Astrocyte (in vitro differentiated cells and primary cell): Measurements from ENCODE around the gene INPP5B. TPM values are rescaled to one million over a fixed set of nuclear protein-coding genes. Genes with fewer than 3 reads are reported as not detected.

Source experiments
- DNase-seq: peaks from one replicate; pipeline ENCODE4 v3.0.0-alpha.2; 2010; ENCODE audit warnings: low read depth
- FAIRE-seq: peaks from 2 replicates; lab custom pipeline; 2011; peaks lifted over from hg19 to GRCh38; lab: Jason Lieb, UNC
- H2AFZ ChIP-seq: 2 replicates; pipeline ENCODE4 v1.6.0; 2012; ENCODE audit warnings: low read depth, low read length, inconsistent platforms
- H3K27ac ChIP-seq: 2 replicates; pipeline ENCODE4 v1.5.1; 2011; ENCODE audit warnings: low read depth, low read length, inconsistent platforms
- H3K27me3 ChIP-seq: 2 replicates; pipeline ENCODE4 v1.6.0; 2011; ENCODE audit warnings: low read length, inconsistent platforms; ENCODE audit not compliant: insufficient read depth
- H3K36me3 ChIP-seq: 2 replicates; pipeline ENCODE4 v1.5.1; 2011; ENCODE audit warnings: low read length, inconsistent platforms; ENCODE audit not compliant: insufficient read depth
- H3K4me1 ChIP-seq: 2 replicates; pipeline ENCODE4 v1.5.1; 2011; ENCODE audit warnings: low read length, inconsistent platforms; ENCODE audit not compliant: insufficient read depth
- H3K4me2 ChIP-seq: 2 replicates; pipeline ENCODE4 v1.6.0; 2012; ENCODE audit warnings: low read length, inconsistent platforms
- H3K4me3 ChIP-seq: 2 replicates; pipeline ENCODE4 v1.5.1; 2011; ENCODE audit warnings: low read depth, mild to moderate bottlenecking, low read length, inconsistent platforms; ENCODE audit not compliant: insufficient read depth
- H3K79me2 ChIP-seq: 2 replicates; pipeline ENCODE4 v1.6.0; 2012; ENCODE audit warnings: mild to moderate bottlenecking, low read length, inconsistent platforms; ENCODE audit not compliant: insufficient read depth
- H3K9ac ChIP-seq: 2 replicates; pipeline ENCODE4 v1.6.0; 2012; ENCODE audit warnings: mild to moderate bottlenecking, low read length, inconsistent platforms
- H3K9me3 ChIP-seq: 2 replicates; pipeline ENCODE4 v1.5.1; 2012; ENCODE audit warnings: low read depth, mild to moderate bottlenecking, low read length, inconsistent platforms; ENCODE audit not compliant: insufficient read depth
- H4K20me1 ChIP-seq: 2 replicates; pipeline ENCODE4 v1.6.0; 2012; ENCODE audit warnings: low read length, inconsistent platforms; ENCODE audit not compliant: insufficient read depth
- H3K27ac Mint-ChIP-seq: one replicate; pipeline ENCODE4 v1.8.0; 2021; ENCODE audit warnings: mild to moderate bottlenecking, mixed read lengths; ENCODE audit not compliant: unreplicated experiment
- H3K27me3 Mint-ChIP-seq: one replicate; pipeline ENCODE4 v1.8.0; 2021; ENCODE audit warnings: low read depth, mixed read lengths; ENCODE audit not compliant: unreplicated experiment
- H3K36me3 Mint-ChIP-seq: one replicate; pipeline ENCODE4 v1.8.0; 2021; ENCODE audit warnings: low read depth, mixed read lengths; ENCODE audit not compliant: unreplicated experiment
- H3K4me1 Mint-ChIP-seq: one replicate; pipeline ENCODE4 v1.8.0; 2021; ENCODE audit warnings: low read depth, mixed read lengths; ENCODE audit not compliant: unreplicated experiment
- H3K4me3 Mint-ChIP-seq: one replicate; pipeline ENCODE4 v1.8.0; 2021; ENCODE audit warnings: mild to moderate bottlenecking, moderate library complexity, mixed read lengths; ENCODE audit not compliant: unreplicated experiment
- H3K9me3 Mint-ChIP-seq: one replicate; pipeline ENCODE4 v1.8.0; 2021; ENCODE audit warnings: mild to moderate bottlenecking, mixed read lengths; ENCODE audit not compliant: unreplicated experiment
- CTCF ChIP-seq: IDR thresholded peaks from 2 replicates; pipeline ENCODE4 v1.5.1; 2011; ENCODE audit warnings: low read depth, mild to moderate bottlenecking, inconsistent platforms, low read length, moderate library complexity; ENCODE audit not compliant: insufficient read depth
- EZH2 ChIP-seq: IDR thresholded peaks from 2 replicates; pipeline ENCODE4 v1.6.1; 2012; ENCODE audit warnings: mild to moderate bottlenecking, low read length, inconsistent platforms; ENCODE audit not compliant: insufficient read depth
- total RNA-seq: library from RNA; stranded (reverse); gene quantifications from 2 replicates; pipeline ENCODE4 v1.2.1, GENCODE V29; 2021

INPP5B gene
- total RNA-seq, 1 donor from 2014 or later: 19.4 TPM

DNA sequence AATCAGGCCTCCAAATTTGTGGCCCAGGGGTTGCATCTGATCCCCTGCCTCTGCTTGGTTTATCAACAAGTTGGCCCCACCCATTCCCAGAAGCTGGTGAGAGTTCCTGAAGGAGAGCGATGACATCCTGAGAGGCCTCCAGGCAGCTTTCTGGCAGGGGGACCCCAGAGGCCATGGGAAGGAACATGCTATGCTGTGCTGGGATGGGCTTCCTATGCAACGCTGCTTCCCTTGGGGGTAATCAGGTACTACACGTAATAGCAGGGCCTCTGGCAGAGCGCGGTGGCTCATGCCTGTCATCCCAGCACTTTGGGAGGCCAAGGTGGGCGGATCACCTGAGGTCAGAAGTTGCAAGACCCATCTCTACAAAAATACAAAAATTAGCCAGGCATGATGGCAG lies 79.1 kb downstream of the INPP5B start:
- Histone ChIP-seq H3K9me3 (no peaks in the 10 kb centered on the region), H3K4me3 (no peak overlapping the region), H3K4me1 (peaks cover 8% of the 10 kb centered on the region), H3K27ac (no peak overlapping the region), H3K4me2 (no peak overlapping the region), H3K36me3 (peaks cover 18% of the 10 kb centered on the region), H3K27me3 (no peaks in the 10 kb centered on the region), H4K20me1 (no peaks in the 10 kb centered on the region), H3K9ac (no peak overlapping the region), H2AFZ (no peak overlapping the region), H3K79me2 (no peaks in the 10 kb centered on the region)
- TF ChIP-seq EZH2: no peak
- no peak for TF ChIP-seq CTCF
- FAIRE-seq (no peak), DNase-seq (no peak)
- H3K27ac Mint-ChIP-seq: no peak overlapping the region
- peaks cover 24% of the 10 kb centered on the region for H3K36me3 Mint-ChIP-seq
- H3K9me3 Mint-ChIP-seq: no peaks in the 10 kb centered on the region
- H3K4me3 Mint-ChIP-seq: no peak overlapping the region
- peaks cover 3% of the 10 kb centered on the region for H3K4me1 Mint-ChIP-seq
- no peaks in the 10 kb centered on the region for H3K27me3 Mint-ChIP-seq

- H3K4me1 Mint-ChIP-seq: peaks cover 3% of the 10 kb centered on the region
- Histone ChIP-seq H3K9ac (no peak overlapping the region), H3K4me2 (no peak overlapping the region), H3K4me3 (no peak overlapping the region), H3K79me2 (no peaks in the 10 kb centered on the region), H3K36me3 (peaks cover 16% of the 10 kb centered on the region), H2AFZ (no peak overlapping the region), H3K27ac (no peak overlapping the region), H3K9me3 (no peaks in the 10 kb centered on the region), H3K4me1 (peaks cover 8% of the 10 kb centered on the region), H4K20me1 (no peaks in the 10 kb centered on the region), H3K27me3 (no peaks in the 10 kb centered on the region)
- DNase-seq: no peak
- FAIRE-seq: no peak
- TF ChIP-seq EZH2: no peak
- no peak for TF ChIP-seq CTCF
- H3K4me3 Mint-ChIP-seq: no peak overlapping the region
- no peak overlapping the region for H3K27ac Mint-ChIP-seq
- H3K36me3 Mint-ChIP-seq: peaks cover 24% of the 10 kb centered on the region
- H3K27me3 Mint-ChIP-seq: no peaks in the 10 kb centered on the region
- H3K9me3 Mint-ChIP-seq: no peaks in the 10 kb centered on the region
These were observed 80.4 kb downstream of the INPP5B start for GRCh38 chr1:37866491-37866890.

GRCh38 chr1:37865348-37866120 lies 81.3 kb downstream of the INPP5B start:
- no peak for TF ChIP-seq CTCF
- no peak for TF ChIP-seq EZH2
- Histone ChIP-seq H3K27ac (no peak overlapping the region), H3K9me3 (no peaks in the 10 kb centered on the region), H3K4me1 (peaks cover 9% of the 10 kb centered on the region), H2AFZ (no peak overlapping the region), H4K20me1 (no peaks in the 10 kb centered on the region), H3K4me2 (no peak overlapping the region), H3K4me3 (no peak overlapping the region), H3K9ac (no peak overlapping the region), H3K36me3 (peaks cover 16% of the 10 kb centered on the region), H3K79me2 (no peaks in the 10 kb centered on the region), H3K27me3 (no peaks in the 10 kb centered on the region)
- Mint-ChIP-seq H3K27ac (no peak overlapping the region), H3K36me3 (peaks cover 22% of the 10 kb centered on the region), H3K4me1 (peaks cover 3% of the 10 kb centered on the region), H3K9me3 (no peaks in the 10 kb centered on the region), H3K4me3 (no peak overlapping the region), H3K27me3 (no peaks in the 10 kb centered on the region)
- DNase-seq (peak; percentile 10), FAIRE-seq (peak; percentile 62)
